BJ (cell line): ENCODE results near the gene DSC1. TPM values are rescaled to one million over a fixed set of nuclear protein-coding genes. Genes with fewer than 3 reads are reported as not detected.

ENCODE experiments used
- CTCF ChIA-PET: fragments of 350-600 bp; formaldehyde crosslinking; extraction: SDS; loops from one replicate; lab custom pipeline; 2021; ENCODE audit warnings: antibody characterized with exemption, inconsistent platforms; lab: Yijun Ruan, JAX
- POLR2A ChIA-PET: fragments of 300-600 bp; sonication (Branson Sonifier 250); formaldehyde crosslinking; extraction: SDS; loops from one replicate; lab custom pipeline; 2021; ENCODE audit warnings: antibody characterized with exemption; lab: Charles Lee
- DNase-seq: peaks from one replicate; pipeline ENCODE4 v3.0.0-alpha.2; 2011; ENCODE audit warnings: low read depth
- H3K27me3 ChIP-seq: 2 replicates; pipeline ENCODE4 v1.6.0; 2011; ENCODE audit warnings: low read length; ENCODE audit not compliant: control insufficient read depth, insufficient read depth
- H3K36me3 ChIP-seq: 2 replicates; pipeline ENCODE4 v1.5.1; 2011; ENCODE audit warnings: low read length; ENCODE audit not compliant: control insufficient read depth, insufficient read depth
- H3K4me3 ChIP-seq: 2 replicates; pipeline ENCODE4 v1.5.1; 2011; ENCODE audit warnings: low read depth, mild to moderate bottlenecking, control low read depth, low read length
- CTCF ChIP-seq: IDR thresholded peaks from 2 replicates; pipeline ENCODE4 v1.5.1; 2011; ENCODE audit warnings: low read depth, mild to moderate bottlenecking, control low read depth, inconsistent platforms, low read length, moderate library complexity; ENCODE audit not compliant: insufficient read depth
- polyA plus RNA-seq: library from polyadenylated mRNA; depleted of rRNA; stranded (reverse); fragments of >200 nt; gene quantifications from 2 replicates; pipeline ENCODE4 v1.2.3, GENCODE V29; 2011

Gene DSC1
- polyA plus RNA-seq, 1 experiment: not detected

- CTCF ChIA-PET: interaction anchor here (0.6 kb wide), 1 partner anchor 514 kb away, joined by 3 read pairs; no protein-coding TSS in a partner anchor
- Histone ChIP-seq H3K4me3 (no peak overlapping the region), H3K27me3 (no peaks in the 10 kb centered on the region), H3K36me3 (no peaks in the 10 kb centered on the region)
- TF ChIP-seq CTCF: no peak
- POLR2A ChIA-PET: no interaction called here
- no peak for DNase-seq
Measured at GRCh38 chr18:31203794-31204148, 41.1 kb upstream of the DSC1 start.

DNA sequence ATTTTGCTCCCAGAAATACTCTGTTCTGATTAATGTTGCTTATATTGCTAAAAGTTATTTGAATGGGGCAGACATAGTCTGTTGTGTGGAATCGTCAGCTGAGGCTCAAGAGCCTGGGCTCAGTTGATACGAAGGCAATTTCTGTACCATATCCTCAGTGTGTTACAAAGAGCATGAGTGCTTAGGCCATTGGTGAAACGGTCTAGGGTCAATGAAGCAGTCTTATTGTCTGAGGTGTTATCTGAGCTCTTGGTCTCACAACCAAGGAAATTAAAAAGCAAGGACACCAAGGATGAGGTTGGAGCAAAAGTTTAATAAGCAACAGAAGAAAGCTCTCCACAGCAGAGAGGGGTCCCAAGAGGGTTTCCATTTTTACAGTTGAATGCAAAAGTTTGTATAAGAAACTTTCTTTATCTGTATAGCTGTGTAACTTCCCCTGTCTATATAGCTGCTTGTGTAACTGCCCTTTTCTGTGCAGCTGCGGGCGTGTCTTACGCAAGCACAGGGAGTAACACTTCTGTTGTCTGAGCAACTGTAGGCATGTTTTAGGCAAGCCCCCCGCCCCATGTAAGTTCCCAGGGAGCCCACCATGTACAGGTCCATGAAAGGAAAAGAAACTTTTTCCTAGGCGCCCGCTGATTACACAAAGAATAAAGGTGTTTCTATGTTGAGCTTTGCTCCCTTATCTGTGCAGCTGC, 40.6 kb upstream of the DSC1 start:
- DNase-seq: no peak
- H3K27me3 ChIP-seq: no peaks in the 10 kb centered on the region
- ChIA-PET CTCF (no interaction called here), POLR2A (no interaction called here)
- no peaks in the 10 kb centered on the region for H3K36me3 ChIP-seq
- no peak for TF ChIP-seq CTCF
- H3K4me3 ChIP-seq: no peak overlapping the region

DNA sequence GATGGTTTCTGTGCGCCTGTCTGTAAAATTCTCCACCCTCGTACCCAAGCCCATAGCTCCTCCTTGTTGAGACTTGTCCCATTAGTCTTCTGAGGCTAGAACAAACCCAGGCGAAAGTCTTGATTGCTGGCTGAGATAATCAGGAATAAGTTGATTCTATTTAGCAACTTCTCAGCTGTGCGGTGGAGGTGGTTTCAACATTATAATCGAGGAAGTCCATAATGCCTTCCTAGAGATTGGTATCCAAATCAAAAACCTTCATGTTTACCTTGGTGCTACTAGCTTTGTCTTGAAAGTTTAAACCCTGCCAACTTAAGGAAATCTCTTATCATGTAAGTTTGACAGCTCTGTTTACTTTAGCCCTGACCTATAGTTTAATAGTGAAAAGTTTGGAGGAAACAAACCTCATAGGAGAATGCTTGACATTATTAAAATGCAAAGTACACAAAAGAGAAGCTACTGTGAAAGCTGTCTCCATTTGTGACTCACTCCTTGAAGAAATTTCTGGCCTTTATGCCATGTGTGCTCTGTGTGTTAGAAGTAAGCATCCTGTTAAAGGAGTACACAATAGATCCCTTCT, 36.6 kb upstream of the DSC1 start:
- no peaks in the 10 kb centered on the region for H3K27me3 ChIP-seq
- no peak overlapping the region for H3K4me3 ChIP-seq
- no peaks in the 10 kb centered on the region for H3K36me3 ChIP-seq
- TF ChIP-seq CTCF: no peak
- ChIA-PET POLR2A (no interaction called here), CTCF (no interaction called here)
- DNase-seq: no peak

GRCh38 chr18:31197676-31198075, 35.0 kb upstream of the DSC1 start:
- no peak for TF ChIP-seq CTCF
- ChIA-PET POLR2A (no interaction called here), CTCF (no interaction called here)
- no peak for DNase-seq
- Histone ChIP-seq H3K4me3 (no peak overlapping the region), H3K36me3 (no peaks in the 10 kb centered on the region), H3K27me3 (no peaks in the 10 kb centered on the region)

GRCh38 chr18:31195063-31195462, 32.4 kb upstream of the DSC1 start:
- no peaks in the 10 kb centered on the region for H3K36me3 ChIP-seq
- DNase-seq: no peak
- ChIA-PET CTCF (no interaction called here), POLR2A (no interaction called here)
- H3K4me3 ChIP-seq: no peak overlapping the region
- no peaks in the 10 kb centered on the region for H3K27me3 ChIP-seq
- no peak for TF ChIP-seq CTCF
